Testis (tissue), 3 donors: ENCODE measurements around the gene GATB. TPM values are rescaled to one million over a fixed set of nuclear protein-coding genes. Genes with fewer than 3 reads are reported as not detected.
A peak's percentile ranks its signal among the peaks of the same experiment; 100 is the strongest.

Experiments used
- DNase-seq: peaks from one replicate; pipeline ENCODE4 v3.0.0-alpha.2; 2019
- H3K27ac ChIP-seq, 2 donors: fragments of 200-600 bp; sonication (generic); one replicate each; pipeline ENCODE4 v1.5.1; 2019
- H3K27me3 ChIP-seq: fragments of 200-600 bp; sonication (generic); one replicate; pipeline ENCODE4 v1.5.1; 2019
- H3K36me3 ChIP-seq: fragments of 200-600 bp; sonication (generic); one replicate; pipeline ENCODE4 v1.5.1; 2017; ENCODE audit warnings: low read depth; ENCODE audit errors: missing control alignments
- H3K4me1 ChIP-seq: fragments of 200-600 bp; sonication (generic); one replicate; pipeline ENCODE4 v1.5.1; 2019
- H3K4me3 ChIP-seq, 2 donors: fragments of 200-600 bp; sonication (generic); one replicate each; pipeline ENCODE4 v1.5.1; 2017 to 2019
- H3K9me3 ChIP-seq: fragments of 200-600 bp; sonication (generic); one replicate; pipeline ENCODE4 v1.5.1; 2017
- POLR2A ChIP-seq: fragments of 450-650 bp; IDR thresholded peaks from one replicate; pipeline ENCODE4 v1.6.1; 2017; ENCODE audit warnings: antibody characterized with exemption, mild to moderate bottlenecking, moderate library complexity
- WGBS, 2 donors: methylation state at CpG; one replicate each; pipeline ENCODE4 v1.1.5; 2018; 5-methylcytosine and 5-hydroxymethylcytosine counted together
- intact Hi-C: fragments of 100-400 bp; cut with DNase I; formaldehyde crosslinking; loops from one replicate; pipeline ENCODE4 v1.15.1; 2023; ENCODE audit warnings: low total_unique reads
- polyA plus RNA-seq: library from polyadenylated mRNA; stranded (reverse); fragments of 350-450 nt; fragmentation: Illumina TruSeq; extraction: RNeasy Lipid Tissue Mini Kit (QIAGEN cat#74804); gene quantifications from one replicate; pipeline ENCODE4 v1.2.3, GENCODE V29; 2014; ENCODE audit warnings: low read depth, low replicate concordance; ENCODE audit not compliant: insufficient read depth
- total RNA-seq, 2 donors: library from RNA; depleted of rRNA; stranded (reverse); fragments of >200 nt; gene quantifications; one replicate each; pipeline ENCODE4 v1.2.3, GENCODE V29; 2016
- TF ChIP-seq, protein P1 (sequence below), 3 experiments: fragments of 450-650 bp in 2 of 3; fragments of 200-600 bp in 1 of 3; sonication (generic) in 1 of 3; IDR thresholded peaks; one replicate each; pipeline ENCODE4 v1.5.1; 2016 to 2019; ENCODE audit warnings: antibody characterized with exemption in 3 of 3, mild to moderate bottlenecking in 2 of 3, moderate library complexity in 1 of 3

The GATB gene
- total and polyA plus RNA-seq, 3 donors from 2014 or later: 21.9 to 49.4 (median 44.7) TPM

- H3K36me3 ChIP-seq: no peaks in the 10 kb centered on the region
- no peak overlapping the region for H3K4me3 ChIP-seq
- H3K9me3 ChIP-seq: no peaks in the 10 kb centered on the region
- DNase-seq: no peak
- intact Hi-C loops: no loop called here
- WGBS, 2 donors: 58 to 59% methylated on average over 4 of the region's 4 CpGs
- no peaks in the 10 kb centered on the region for H3K27me3 ChIP-seq
- no peak overlapping the region for H3K27ac ChIP-seq
- no peaks in the 10 kb centered on the region for H3K4me1 ChIP-seq
- TF ChIP-seq, protein P1, sequence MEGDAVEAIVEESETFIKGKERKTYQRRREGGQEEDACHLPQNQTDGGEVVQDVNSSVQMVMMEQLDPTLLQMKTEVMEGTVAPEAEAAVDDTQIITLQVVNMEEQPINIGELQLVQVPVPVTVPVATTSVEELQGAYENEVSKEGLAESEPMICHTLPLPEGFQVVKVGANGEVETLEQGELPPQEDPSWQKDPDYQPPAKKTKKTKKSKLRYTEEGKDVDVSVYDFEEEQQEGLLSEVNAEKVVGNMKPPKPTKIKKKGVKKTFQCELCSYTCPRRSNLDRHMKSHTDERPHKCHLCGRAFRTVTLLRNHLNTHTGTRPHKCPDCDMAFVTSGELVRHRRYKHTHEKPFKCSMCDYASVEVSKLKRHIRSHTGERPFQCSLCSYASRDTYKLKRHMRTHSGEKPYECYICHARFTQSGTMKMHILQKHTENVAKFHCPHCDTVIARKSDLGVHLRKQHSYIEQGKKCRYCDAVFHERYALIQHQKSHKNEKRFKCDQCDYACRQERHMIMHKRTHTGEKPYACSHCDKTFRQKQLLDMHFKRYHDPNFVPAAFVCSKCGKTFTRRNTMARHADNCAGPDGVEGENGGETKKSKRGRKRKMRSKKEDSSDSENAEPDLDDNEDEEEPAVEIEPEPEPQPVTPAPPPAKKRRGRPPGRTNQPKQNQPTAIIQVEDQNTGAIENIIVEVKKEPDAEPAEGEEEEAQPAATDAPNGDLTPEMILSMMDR (IDR thresholded peaks at IDR 0.05): no peak
- TF ChIP-seq POLR2A: no peak
Measured at GRCh38 chr4:151803246-151803645, 42.4 kb upstream of the GATB start.

- Histone ChIP-seq H3K4me3 (no peak overlapping the region), H3K9me3 (no peaks in the 10 kb centered on the region), H3K36me3 (no peaks in the 10 kb centered on the region), H3K27ac (no peak overlapping the region), H3K4me1 (no peaks in the 10 kb centered on the region), H3K27me3 (no peaks in the 10 kb centered on the region)
- no peak for TF ChIP-seq POLR2A
- TF ChIP-seq, protein P1 (IDR thresholded peaks at IDR 0.05): peak; percentile 38 to 84 (median 70)
- peak; percentile 65 for DNase-seq
- WGBS, 2 donors: 54 to 56% methylated on average over 15 of the region's 15 CpGs
- intact Hi-C loops: no loop called here
Measured at GRCh38 chr4:151801547-151802516, 41.0 kb upstream of the GATB start.

GRCh38 chr4:151799417-151800012 is 38.7 kb upstream of the GATB start:
- H3K4me1 ChIP-seq: no peaks in the 10 kb centered on the region
- no peak for TF ChIP-seq POLR2A
- TF ChIP-seq, protein P1 (IDR thresholded peaks at IDR 0.05): no peak
- H3K36me3 ChIP-seq: no peaks in the 10 kb centered on the region
- H3K4me3 ChIP-seq: no peak overlapping the region
- intact Hi-C loops: no loop called here
- no peak for DNase-seq
- H3K9me3 ChIP-seq: no peaks in the 10 kb centered on the region
- no peaks in the 10 kb centered on the region for H3K27me3 ChIP-seq
- WGBS, 2 donors: 77 to 81% methylated on average over 3 of the region's 3 CpGs
- H3K27ac ChIP-seq: no peak overlapping the region

- Histone ChIP-seq H3K4me3 (no peak overlapping the region), H3K27ac (no peak overlapping the region), H3K27me3 (no peaks in the 10 kb centered on the region), H3K36me3 (no peaks in the 10 kb centered on the region), H3K9me3 (no peaks in the 10 kb centered on the region), H3K4me1 (no peaks in the 10 kb centered on the region)
- no peak for TF ChIP-seq POLR2A
- TF ChIP-seq, protein P1 (IDR thresholded peaks at IDR 0.05): no peak
- no peak for DNase-seq
- WGBS, 2 donors: 66 to 72% methylated on average over 6 of the region's 6 CpGs
- intact Hi-C loops: no loop called here
Measured at GRCh38 chr4:151798678-151799416, 38.0 kb upstream of the GATB start.
